ENCODE results near the gene INO80D. TPM values are rescaled to one million over a fixed set of nuclear protein-coding genes. Genes with fewer than 3 reads are reported as not detected.

INO80D gene
- total RNA-seq, 1 experiment from 2014 or later, result 46.0 TPM

GRCh38 chr2:206063635-206064034 is 22.3 kb downstream of the INO80D start:
- no peak for TF ChIP-seq CTCF (conservative IDR thresholded peaks at IDR 0.05)
- no peaks in the 10 kb centered on the region for H3K4me1 ChIP-seq (ENCODE audit: insufficient read depth, low read length)
- H3K79me2 ChIP-seq (ENCODE audit: insufficient read depth, low read length), result peaks cover 13% of the 10 kb centered on the region; the same call in 1 of the 2 replicates
- no peak overlapping the region for H2BK15ac ChIP-seq (ENCODE audit: low read depth, low read length)
- H3K9ac ChIP-seq (ENCODE audit: extremely low read depth, insufficient read length, low read length), result no peak overlapping the region
- WGBS (ENCODE audit: extremely low coverage, insufficient read length, low lambda C conversion rate), result no CpG with 5 or more reads among the region's 1 CpG
- H4K20me1 ChIP-seq (ENCODE audit: control insufficient read depth, insufficient read depth, insufficient read length), result no peaks in the 10 kb centered on the region
- no peak overlapping the region for H3K56ac ChIP-seq (ENCODE audit: insufficient read length, low read depth, low read length)
- H3K14ac ChIP-seq (ENCODE audit: insufficient read depth, low read length), result no peak overlapping the region
- Mint-ChIP-seq H3K27me3 (ENCODE audit: low read depth) (no peaks in the 10 kb centered on the region), H3K36me3 (ENCODE audit: insufficient read depth in 1 of 3, low read depth in 3 of 3) (peaks cover 21 to 47% (median 30%) of the 10 kb centered on the region in 3 experiments; a peak in 6 of 7 replicates), H3K4me1 (peaks cover 13 to 14% of the 10 kb centered on the region in 2 experiments), H3K9me3 (no peaks in the 10 kb centered on the region), H3K27ac (peak overlapping the region in 1 of 3 experiments; percentile 21; a peak in 1 of 7 replicates), H3K4me3 (no peak overlapping the region)
- H2AK5ac ChIP-seq (ENCODE audit: insufficient read length, low read length), result no peak overlapping the region
- no peak overlapping the region for H4K8ac ChIP-seq (replicated peaks; ENCODE audit: insufficient read length, low read depth, low read length)
- no peaks in the 10 kb centered on the region for H3K9me3 ChIP-seq (ENCODE audit: control insufficient read depth, low read depth, low read length)
- H2BK5ac ChIP-seq (ENCODE audit: insufficient read length, low read length), result no peak overlapping the region
- H3K4me2 ChIP-seq (ENCODE audit: insufficient read depth, insufficient read length, low read length), result no peak overlapping the region
- H3K27me3 ChIP-seq (ENCODE audit: insufficient read depth, low read length), result no peaks in the 10 kb centered on the region
- H3K23me2 ChIP-seq (ENCODE audit: insufficient read length, low read depth, low read length, poor library complexity, severe bottlenecking), result no peaks in the 10 kb centered on the region
- H3K18ac ChIP-seq (ENCODE audit: insufficient read length, low read depth, low read length), result no peak overlapping the region
- no peak overlapping the region for H2BK20ac ChIP-seq (ENCODE audit: low read depth, low read length, poor library complexity, severe bottlenecking)
- no peak overlapping the region for H2BK120ac ChIP-seq (ENCODE audit: low read depth, low read length, poor library complexity, severe bottlenecking)
- no peak overlapping the region for H3K23ac ChIP-seq (ENCODE audit: insufficient read length, low read depth, low read length)
- H2BK12ac ChIP-seq (ENCODE audit: insufficient read length, low read depth, low read length), result no peak overlapping the region
- H3K27ac ChIP-seq (ENCODE audit: insufficient read length, low read depth, low read length), result no peak overlapping the region
- H4K5ac ChIP-seq (ENCODE audit: insufficient read length, low read depth, low read length), result no peak overlapping the region
- H2AFZ ChIP-seq (ENCODE audit: low read length), result no peak overlapping the region
- H3T11ph ChIP-seq (ENCODE audit: low read length), result no peak overlapping the region
- H3K4ac ChIP-seq (ENCODE audit: low read depth, low read length), result no peak overlapping the region
- no peak overlapping the region for H4K91ac ChIP-seq (ENCODE audit: insufficient read length, low read depth, low read length)
- no peak for DNase-seq
- no peaks in the 10 kb centered on the region for H3K79me1 ChIP-seq (ENCODE audit: insufficient read depth, low read depth, low read length, poor library complexity, severe bottlenecking)

Measured in H9 (cell line).